Neural cell (in vitro differentiated cells): ENCODE measurements around the gene MARS1. TPM values are rescaled to one million over a fixed set of nuclear protein-coding genes. Genes with fewer than 3 reads are reported as not detected.

Source experiments
- H2AFZ ChIP-seq: fragments of 200-600, 300-800 bp; sonication (generic), shearing (Covaris generic); 2 replicates; pipeline ENCODE4 v1.6.0; 2014; ENCODE audit warnings: low read depth, mild to moderate bottlenecking, antibody characterized with exemption, low read length, moderate library complexity
- H3F3A ChIP-seq: fragments of 200-600 bp; shearing (Covaris generic); 2 replicates; pipeline ENCODE4 v1.6.1; 2016; ENCODE audit warnings: mild to moderate bottlenecking, moderate library complexity, mixed read lengths, antibody characterized with exemption, low read length; ENCODE audit not compliant: insufficient read depth, poor library complexity, severe bottlenecking
- H3K27ac ChIP-seq: fragments of 200-600, 300-800 bp; sonication (generic), shearing (Covaris generic); 2 replicates; pipeline ENCODE4 v1.5.1; 2014; ENCODE audit warnings: mild to moderate bottlenecking, low read length, moderate library complexity
- H3K27me3 ChIP-seq: fragments of 300-800, 200-600 bp; sonication (generic), shearing (Covaris generic); 2 replicates; pipeline ENCODE4 v1.6.0; 2014; ENCODE audit warnings: mild to moderate bottlenecking, low read depth, low read length, moderate library complexity; ENCODE audit not compliant: insufficient read depth
- H3K36me3 ChIP-seq: fragments of 300-800, 200-600 bp; sonication (generic), shearing (Covaris generic); 2 replicates; pipeline ENCODE4 v1.5.1; 2014; ENCODE audit warnings: mild to moderate bottlenecking, antibody characterized with exemption, low read length, moderate library complexity; ENCODE audit not compliant: insufficient read depth
- H3K4me2 ChIP-seq: fragments of 300-800, 200-600 bp; sonication (generic), shearing (Covaris generic); 2 replicates; pipeline ENCODE4 v1.6.0; 2014; ENCODE audit warnings: mild to moderate bottlenecking, low read length
- H3K4me3 ChIP-seq: fragments of 300-800, 200-600 bp; sonication (generic), shearing (Covaris generic); 2 replicates; pipeline ENCODE4 v1.5.1; 2014; ENCODE audit warnings: mild to moderate bottlenecking, low read length, moderate library complexity
- H3K79me2 ChIP-seq: fragments of 200-600 bp; shearing (Covaris generic); replicated peaks from 2 replicates; pipeline ENCODE4 v1.6.0; 2014; ENCODE audit warnings: mild to moderate bottlenecking, low read length, moderate library complexity; ENCODE audit not compliant: insufficient read depth
- H3K9ac ChIP-seq: fragments of 300-800, 200-600 bp; sonication (generic), shearing (Covaris generic); 2 replicates; pipeline ENCODE4 v1.6.1; 2016; ENCODE audit warnings: mild to moderate bottlenecking, low read length, mixed read lengths
- H3K9me2 ChIP-seq: fragments of 200-600 bp; shearing (Covaris generic); 2 replicates; pipeline ENCODE4 v1.6.1; 2016; ENCODE audit warnings: mild to moderate bottlenecking, low read length, mixed read lengths; ENCODE audit not compliant: insufficient read depth
- H3K9me3 ChIP-seq: fragments of 200-600, 300-800 bp; sonication (generic), shearing (Covaris generic); 2 replicates; pipeline ENCODE4 v1.6.1; 2016; ENCODE audit warnings: mild to moderate bottlenecking, mixed run types, low read length, moderate library complexity, mixed read lengths
- H4K20me1 ChIP-seq: fragments of 200-600 bp; shearing (Covaris generic); 2 replicates; pipeline ENCODE4 v1.6.1; 2016; ENCODE audit warnings: mild to moderate bottlenecking, mixed run types; ENCODE audit not compliant: insufficient read depth
- EP300 ChIP-seq: fragments of 450-650 bp; conservative IDR thresholded peaks from 2 replicates; pipeline ENCODE4 v1.6.1; 2014; ENCODE audit warnings: antibody characterized with exemption, mild to moderate bottlenecking, moderate library complexity; ENCODE audit not compliant: poor library complexity, severe bottlenecking
- EZH2 ChIP-seq: fragments of 200-600, 300-800 bp; shearing (Covaris generic), sonication (generic); IDR thresholded peaks from 2 replicates; pipeline ENCODE4 v1.6.1; 2014; ENCODE audit warnings: antibody characterized with exemption, low read length, borderline replicate concordance, mild to moderate bottlenecking; ENCODE audit not compliant: insufficient read depth, poor library complexity, severe bottlenecking
- MXI1 ChIP-seq: fragments of 450-650 bp; conservative IDR thresholded peaks from 2 replicates; pipeline ENCODE4 v1.6.1; 2014; ENCODE audit warnings: antibody characterized with exemption, mild to moderate bottlenecking; ENCODE audit not compliant: poor library complexity, severe bottlenecking
- POLR2AphosphoS5 ChIP-seq: IDR thresholded peaks from 2 replicates; pipeline ENCODE4 v1.6.1; 2012
- RAD21 ChIP-seq: fragments of 450-650 bp; conservative IDR thresholded peaks from 2 replicates; pipeline ENCODE4 v1.6.1; 2014; ENCODE audit warnings: antibody characterized with exemption, mild to moderate bottlenecking, moderate library complexity
- SMC3 ChIP-seq: fragments of 450-650 bp; conservative IDR thresholded peaks from 2 replicates; pipeline ENCODE4 v1.6.1; 2014; ENCODE audit warnings: antibody characterized with exemption, mild to moderate bottlenecking, moderate library complexity; ENCODE audit not compliant: poor library complexity
- TAF1 ChIP-seq: IDR thresholded peaks from 2 replicates; pipeline ENCODE4 v1.6.1; 2012; ENCODE audit warnings: low read depth
- polyA plus RNA-seq: library from polyadenylated mRNA; depleted of rRNA; stranded (reverse); fragments of >200 nt; gene quantifications from 2 replicates; pipeline ENCODE4 v1.2.3, GENCODE V29; 2014
- TF ChIP-seq, protein P1 (sequence below): fragments of 450-650 bp; IDR thresholded peaks from 2 replicates; pipeline ENCODE4 v1.5.1; 2014; ENCODE audit warnings: antibody characterized with exemption, mild to moderate bottlenecking, moderate library complexity; ENCODE audit not compliant: poor library complexity, severe bottlenecking
- TF ChIP-seq, protein P2 (sequence below): IDR thresholded peaks from 2 replicates; pipeline ENCODE4 v1.6.1; 2012; ENCODE audit warnings: borderline replicate concordance

The MARS1 gene
- polyA plus RNA-seq, 1 donor from 2014 or later, result 321 TPM

DNA sequence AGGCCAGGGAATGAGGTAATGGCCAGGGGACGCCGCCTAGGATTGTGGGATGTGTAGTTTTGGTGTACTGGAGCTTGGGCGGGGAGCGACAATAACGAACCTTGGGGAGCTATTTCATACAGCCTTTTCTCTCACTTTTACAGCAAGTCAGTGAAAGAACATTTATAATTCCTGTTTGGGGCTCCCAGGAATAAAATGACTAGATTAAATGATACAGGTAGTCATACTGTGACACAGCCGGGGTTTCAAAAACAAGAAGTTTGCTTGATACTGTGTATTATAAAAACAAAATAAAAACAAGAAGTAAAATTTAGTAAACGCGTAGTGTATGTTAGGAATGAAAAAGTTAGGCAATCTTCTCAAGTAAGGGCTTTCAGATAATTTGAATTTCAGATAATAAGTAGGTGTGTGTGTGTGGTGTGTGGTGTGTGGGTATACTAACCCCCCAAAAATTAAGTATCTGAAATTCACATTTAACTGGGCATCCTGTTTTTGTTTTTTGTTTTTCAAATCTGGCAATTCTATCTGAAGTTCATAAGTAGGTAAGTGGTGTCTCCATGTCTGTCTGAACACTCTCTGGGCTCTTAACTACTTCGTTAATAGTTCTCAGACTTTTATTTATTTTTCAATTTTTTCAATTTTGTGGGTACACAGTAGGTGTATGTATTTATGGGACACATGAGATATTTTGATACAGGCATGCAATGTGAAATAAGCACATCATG lies 59.6 kb downstream of the MARS1 start:
- Histone ChIP-seq H3K36me3 (no peaks in the 10 kb centered on the region), H3K4me3 (peak overlapping the region; percentile 84), H4K20me1 (no peaks in the 10 kb centered on the region), H3K27me3 (no peaks in the 10 kb centered on the region), H3K4me2 (peak overlapping the region; percentile 72), H2AFZ (no peak overlapping the region), H3K27ac (no peak overlapping the region), H3K79me2 (peaks cover 62% of the 10 kb centered on the region), H3F3A (peaks cover 4% of the 10 kb centered on the region), H3K9me3 (no peaks in the 10 kb centered on the region), H3K9ac (peak overlapping the region; percentile 98), H3K9me2 (no peaks in the 10 kb centered on the region)
- TF ChIP-seq TAF1 (no peak), MXI1 (no peak), EZH2 (no peak), EP300 (no peak), SMC3 (no peak), RAD21 (no peak)
- TF ChIP-seq, protein P1, sequence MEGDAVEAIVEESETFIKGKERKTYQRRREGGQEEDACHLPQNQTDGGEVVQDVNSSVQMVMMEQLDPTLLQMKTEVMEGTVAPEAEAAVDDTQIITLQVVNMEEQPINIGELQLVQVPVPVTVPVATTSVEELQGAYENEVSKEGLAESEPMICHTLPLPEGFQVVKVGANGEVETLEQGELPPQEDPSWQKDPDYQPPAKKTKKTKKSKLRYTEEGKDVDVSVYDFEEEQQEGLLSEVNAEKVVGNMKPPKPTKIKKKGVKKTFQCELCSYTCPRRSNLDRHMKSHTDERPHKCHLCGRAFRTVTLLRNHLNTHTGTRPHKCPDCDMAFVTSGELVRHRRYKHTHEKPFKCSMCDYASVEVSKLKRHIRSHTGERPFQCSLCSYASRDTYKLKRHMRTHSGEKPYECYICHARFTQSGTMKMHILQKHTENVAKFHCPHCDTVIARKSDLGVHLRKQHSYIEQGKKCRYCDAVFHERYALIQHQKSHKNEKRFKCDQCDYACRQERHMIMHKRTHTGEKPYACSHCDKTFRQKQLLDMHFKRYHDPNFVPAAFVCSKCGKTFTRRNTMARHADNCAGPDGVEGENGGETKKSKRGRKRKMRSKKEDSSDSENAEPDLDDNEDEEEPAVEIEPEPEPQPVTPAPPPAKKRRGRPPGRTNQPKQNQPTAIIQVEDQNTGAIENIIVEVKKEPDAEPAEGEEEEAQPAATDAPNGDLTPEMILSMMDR, result no peak

DNA sequence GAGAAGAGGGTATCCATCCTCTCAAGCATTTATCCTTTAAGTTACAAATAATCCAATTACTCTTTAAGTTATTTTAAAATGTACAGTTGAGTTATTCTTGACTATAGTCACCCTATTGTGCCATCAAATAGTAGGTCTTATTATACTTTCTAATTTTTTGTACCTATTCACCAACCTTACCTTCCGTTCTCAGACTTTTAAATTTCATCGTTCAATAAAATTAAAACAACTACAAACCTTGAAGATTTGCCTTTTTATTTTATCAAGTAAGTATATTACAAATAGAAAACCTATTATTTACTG lies 60.1 kb downstream of the MARS1 start:
- no peak overlapping the region for H3K27ac ChIP-seq
- H3K79me2 ChIP-seq, result peaks cover 67% of the 10 kb centered on the region
- TF ChIP-seq POLR2AphosphoS5 (no peak), EZH2 (no peak), TAF1 (no peak), RAD21 (no peak), MXI1 (no peak), SMC3 (no peak), EP300 (no peak)
- TF ChIP-seq, protein P2, sequence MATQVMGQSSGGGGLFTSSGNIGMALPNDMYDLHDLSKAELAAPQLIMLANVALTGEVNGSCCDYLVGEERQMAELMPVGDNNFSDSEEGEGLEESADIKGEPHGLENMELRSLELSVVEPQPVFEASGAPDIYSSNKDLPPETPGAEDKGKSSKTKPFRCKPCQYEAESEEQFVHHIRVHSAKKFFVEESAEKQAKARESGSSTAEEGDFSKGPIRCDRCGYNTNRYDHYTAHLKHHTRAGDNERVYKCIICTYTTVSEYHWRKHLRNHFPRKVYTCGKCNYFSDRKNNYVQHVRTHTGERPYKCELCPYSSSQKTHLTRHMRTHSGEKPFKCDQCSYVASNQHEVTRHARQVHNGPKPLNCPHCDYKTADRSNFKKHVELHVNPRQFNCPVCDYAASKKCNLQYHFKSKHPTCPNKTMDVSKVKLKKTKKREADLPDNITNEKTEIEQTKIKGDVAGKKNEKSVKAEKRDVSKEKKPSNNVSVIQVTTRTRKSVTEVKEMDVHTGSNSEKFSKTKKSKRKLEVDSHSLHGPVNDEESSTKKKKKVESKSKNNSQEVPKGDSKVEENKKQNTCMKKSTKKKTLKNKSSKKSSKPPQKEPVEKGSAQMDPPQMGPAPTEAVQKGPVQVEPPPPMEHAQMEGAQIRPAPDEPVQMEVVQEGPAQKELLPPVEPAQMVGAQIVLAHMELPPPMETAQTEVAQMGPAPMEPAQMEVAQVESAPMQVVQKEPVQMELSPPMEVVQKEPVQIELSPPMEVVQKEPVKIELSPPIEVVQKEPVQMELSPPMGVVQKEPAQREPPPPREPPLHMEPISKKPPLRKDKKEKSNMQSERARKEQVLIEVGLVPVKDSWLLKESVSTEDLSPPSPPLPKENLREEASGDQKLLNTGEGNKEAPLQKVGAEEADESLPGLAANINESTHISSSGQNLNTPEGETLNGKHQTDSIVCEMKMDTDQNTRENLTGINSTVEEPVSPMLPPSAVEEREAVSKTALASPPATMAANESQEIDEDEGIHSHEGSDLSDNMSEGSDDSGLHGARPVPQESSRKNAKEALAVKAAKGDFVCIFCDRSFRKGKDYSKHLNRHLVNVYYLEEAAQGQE, result no peak
- TF ChIP-seq, protein P1, result no peak
- no peak overlapping the region for H2AFZ ChIP-seq
- H3K4me3 ChIP-seq, result no peak overlapping the region
- no peaks in the 10 kb centered on the region for H3K27me3 ChIP-seq
- H3F3A ChIP-seq, result peaks cover 4% of the 10 kb centered on the region
- H3K9ac ChIP-seq, result no peak overlapping the region
- H4K20me1 ChIP-seq, result no peaks in the 10 kb centered on the region
- H3K36me3 ChIP-seq, result no peaks in the 10 kb centered on the region
- no peaks in the 10 kb centered on the region for H3K9me2 ChIP-seq
- H3K4me2 ChIP-seq, result no peak overlapping the region
- no peaks in the 10 kb centered on the region for H3K9me3 ChIP-seq
